GM19438 (cell line): ENCODE data around the gene GPR31.

Experiments used
- ATAC-seq: cut with Tn5 transposase; IDR thresholded peaks from one replicate; pipeline ENCODE4 v1.9.1; 2021; ENCODE audit warnings: low read depth; ENCODE audit not compliant: unreplicated experiment

The GPR31 gene

DNA sequence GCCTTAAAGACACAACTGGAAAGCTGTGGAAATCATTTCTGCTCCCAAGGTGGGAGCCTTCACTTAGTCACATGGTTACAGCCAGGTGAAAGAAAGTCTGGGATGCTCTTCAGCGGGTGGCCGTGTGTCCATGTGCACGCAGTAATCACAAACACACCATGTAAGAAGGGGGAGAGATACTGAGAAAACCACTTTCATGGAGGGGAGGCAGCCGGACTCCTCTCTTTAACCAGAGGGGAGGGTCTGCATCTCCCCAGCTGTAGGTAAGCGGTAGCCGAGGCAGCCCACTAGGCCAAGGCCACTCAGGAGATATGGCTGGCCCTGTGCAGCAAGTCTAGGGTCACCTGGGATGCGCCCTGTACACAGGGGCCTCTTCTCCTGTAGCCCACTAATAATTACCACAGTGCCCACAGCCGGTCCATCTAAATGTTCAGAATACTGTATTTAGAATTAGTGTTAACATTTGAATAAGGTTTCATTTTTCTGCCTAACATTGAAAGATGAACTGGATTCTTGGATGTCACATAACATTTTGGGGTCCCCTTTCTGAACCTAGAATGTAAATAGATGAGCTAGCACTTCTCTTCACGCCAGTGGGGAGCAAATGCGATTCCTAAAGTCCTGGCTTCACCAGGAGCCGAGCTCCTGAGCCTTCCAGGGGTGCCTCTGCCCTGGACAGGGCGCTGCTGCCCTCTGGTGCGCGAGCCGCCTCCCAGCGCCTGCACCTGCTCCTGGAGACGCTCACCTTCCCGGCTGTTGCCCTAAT is 15.9 kb downstream of the GPR31 start:
- peak; percentile 68 for ATAC-seq

GRCh38 chr6:167140589-167141474 is 16.9 kb downstream of the GPR31 start:
- no peak for ATAC-seq

GRCh38 chr6:167139761-167140160 is 18.0 kb downstream of the GPR31 start:
- ATAC-seq = no peak

GRCh38 chr6:167137881-167138280 is 19.9 kb downstream of the GPR31 start:
- ATAC-seq = no peak

- no peak for ATAC-seq
These were observed 20.7 kb downstream of the GPR31 start for GRCh38 chr6:167137081-167137480.

GRCh38 chr6:167136376-167136775 is 21.4 kb downstream of the GPR31 start:
- ATAC-seq = no peak

DNA sequence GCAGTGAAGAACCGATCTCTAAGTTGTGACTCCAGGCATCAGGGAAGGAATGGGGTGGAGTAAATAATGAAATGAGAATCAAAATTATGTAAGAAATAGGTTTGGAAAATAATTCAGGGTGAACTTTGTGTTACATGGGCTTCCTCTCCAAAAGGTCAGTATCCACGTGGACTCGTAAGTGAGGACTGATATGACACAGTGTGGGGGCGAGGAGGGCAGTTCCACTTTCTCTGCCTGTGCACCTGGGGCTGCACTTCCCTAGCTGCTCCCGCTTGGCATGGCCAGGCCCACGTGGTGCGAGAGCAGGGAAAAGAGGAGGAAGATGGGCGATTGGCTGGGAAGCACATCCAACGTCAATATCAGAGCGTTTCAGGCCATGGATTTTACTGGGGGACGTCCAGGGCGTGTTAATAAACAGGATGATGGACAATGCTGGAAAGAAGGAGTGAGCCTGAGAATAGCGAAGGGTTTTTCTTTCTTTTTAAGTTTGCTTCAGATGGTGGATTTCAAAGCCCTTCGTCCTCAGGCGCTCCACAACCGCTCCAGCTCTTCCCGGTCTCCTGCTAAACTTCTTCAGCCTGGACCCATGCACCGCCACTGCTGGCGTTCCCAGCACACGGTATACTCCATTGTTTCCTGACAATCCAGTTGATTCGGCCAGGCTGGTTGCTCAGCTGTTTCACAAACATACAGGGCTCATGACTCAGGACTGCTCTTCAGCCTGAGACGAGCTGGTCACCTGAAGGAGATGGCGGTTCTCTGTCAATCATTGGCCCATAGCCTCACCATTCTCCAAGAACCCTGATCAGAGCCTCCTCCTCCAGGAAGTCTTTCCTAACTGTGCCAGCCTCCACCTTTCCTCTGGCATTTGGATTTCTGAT is 23.1 kb downstream of the GPR31 start:
- no peak for ATAC-seq

- ATAC-seq = no peak
These were observed 26.8 kb downstream of the GPR31 start for GRCh38 chr6:167130712-167131684.

GRCh38 chr6:167130008-167130677 is 27.6 kb downstream of the GPR31 start:
- peak; percentile 57 for ATAC-seq

DNA sequence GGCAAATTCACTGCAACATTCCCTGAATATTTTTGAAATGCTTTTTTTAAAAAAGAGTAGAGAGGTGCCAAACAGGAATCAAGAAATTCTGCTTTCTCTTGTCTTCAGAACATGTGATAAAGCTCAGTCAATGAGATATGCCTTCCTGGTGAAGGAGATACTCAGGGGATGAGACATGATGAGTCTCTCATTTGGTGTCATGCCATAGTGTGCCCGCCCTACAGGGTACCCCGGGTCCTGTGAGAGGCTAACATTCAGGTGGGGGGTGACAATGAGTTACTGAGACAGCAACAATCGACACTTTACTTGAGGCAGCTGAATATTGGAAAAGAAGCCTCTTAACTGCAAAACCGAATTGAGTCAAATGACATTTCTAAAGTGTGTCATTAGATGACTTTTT is 28.2 kb downstream of the GPR31 start:
- no peak for ATAC-seq

- no peak for ATAC-seq
These were observed 28.6 kb downstream of the GPR31 start for GRCh38 chr6:167129159-167129558.

- no peak for ATAC-seq
These were observed 29.8 kb downstream of the GPR31 start for GRCh38 chr6:167127785-167128531.

DNA sequence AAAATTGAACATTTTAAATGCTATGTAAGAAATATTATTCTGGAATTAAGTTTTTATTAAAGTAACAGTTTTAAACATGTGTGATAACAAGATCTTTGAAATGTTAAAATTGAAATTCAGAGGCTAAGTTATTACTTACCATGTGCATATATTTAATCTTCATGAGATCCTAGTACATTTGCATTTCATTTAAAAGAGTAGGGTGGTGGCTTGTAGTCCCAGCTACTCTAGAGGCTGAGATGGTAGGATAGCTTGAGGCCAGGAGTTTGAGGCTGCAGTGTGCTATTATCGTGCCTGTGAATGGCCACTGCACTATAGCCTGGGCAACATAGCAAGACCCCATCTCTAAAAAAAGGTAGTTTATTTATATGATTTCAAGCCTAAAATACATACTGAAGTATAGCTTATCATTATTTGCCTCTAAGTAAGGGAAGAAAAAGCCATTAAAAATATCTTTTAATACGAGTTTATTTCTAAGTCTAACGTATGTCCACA is 31.9 kb downstream of the GPR31 start:
- no peak for ATAC-seq

DNA sequence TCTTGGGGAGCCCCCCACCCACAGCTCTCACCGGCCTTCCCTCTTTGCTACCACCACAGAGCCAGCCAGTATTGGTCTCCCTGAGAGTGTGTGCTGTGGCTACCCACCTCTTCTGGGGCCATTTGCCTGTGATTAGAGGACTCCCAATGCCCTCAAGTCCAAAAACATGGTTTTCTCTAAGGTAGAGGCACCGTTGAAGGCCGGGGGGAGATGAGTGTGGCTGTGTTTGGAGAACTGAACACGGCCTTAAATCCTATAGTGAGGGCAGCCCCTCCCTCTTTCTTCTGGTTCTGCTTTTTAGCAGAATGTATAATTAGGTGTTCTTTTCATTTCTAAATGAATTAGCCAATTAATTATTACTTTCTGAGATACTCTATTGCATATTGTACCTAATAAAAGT is 32.4 kb downstream of the GPR31 start:
- ATAC-seq = no peak

- no peak for ATAC-seq
These were observed 33.0 kb downstream of the GPR31 start for GRCh38 chr6:167124753-167125152.

DNA sequence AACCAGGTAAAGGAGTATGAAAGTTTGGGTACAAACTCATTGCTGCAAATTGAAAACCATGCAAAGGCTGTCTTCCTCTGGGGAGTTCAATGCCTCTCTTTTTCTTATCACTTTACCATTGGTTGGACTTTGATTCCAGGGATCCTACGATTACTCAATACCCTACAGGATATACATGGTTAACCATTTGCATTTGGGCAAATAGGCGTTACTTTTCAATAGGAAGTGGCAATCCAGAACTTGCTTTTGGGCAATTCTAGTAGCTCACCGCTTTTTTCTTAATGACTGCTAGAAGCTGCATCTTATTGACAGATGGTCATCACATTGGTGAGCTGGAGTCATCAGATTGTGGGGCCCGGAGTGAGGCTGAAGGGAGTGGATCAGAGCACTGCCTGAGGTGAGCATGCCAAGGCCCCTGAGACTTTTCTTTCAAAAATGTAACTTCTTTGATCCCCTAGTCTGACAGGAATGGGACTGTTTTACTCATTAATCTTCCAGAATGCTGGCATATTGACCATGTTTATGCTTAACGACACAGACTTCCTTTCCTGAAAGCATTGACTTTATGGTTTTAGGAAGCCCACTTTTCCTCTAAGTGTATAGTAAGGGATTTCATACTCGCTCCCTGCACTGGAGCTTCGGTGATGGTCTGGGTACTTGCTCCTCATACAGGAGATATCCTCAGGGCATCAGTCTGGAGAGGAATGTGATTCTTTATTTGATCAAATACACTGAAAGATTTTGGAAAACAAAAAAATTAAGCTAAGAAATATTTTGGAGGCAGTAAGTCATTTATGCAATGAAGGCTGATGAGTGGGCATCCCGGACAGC is 34.7 kb downstream of the GPR31 start, which contains the start of gene CCR6:
Gene CCR6 (plus strand): TSS at position 270 of the 831 bp plus-strand sequence. CDS start 13,039 bp downstream, outside the sequence.
- ATAC-seq = no peak
